Measurements from ENCODE around the gene NSUN6.

GRCh38 chr10:18607503-18608378 lies 43.6 kb downstream of the NSUN6 start:
- TF ChIP-seq POLR2AphosphoS5 (IDR thresholded peaks at IDR 0.05), result no peak
- no peak for TF ChIP-seq POLR2A (IDR thresholded peaks at IDR 0.05)
